ENCODE data around the gene C1orf56. TPM values are rescaled to one million over a fixed set of nuclear protein-coding genes. Genes with fewer than 3 reads are reported as not detected.

The C1orf56 gene
- total and polyA plus RNA-seq, 2 of the 13 experiments (the other 11 are each of a cell fraction or from before 2014, with no cell fraction given): 1.5 to 3.2 TPM

DNA sequence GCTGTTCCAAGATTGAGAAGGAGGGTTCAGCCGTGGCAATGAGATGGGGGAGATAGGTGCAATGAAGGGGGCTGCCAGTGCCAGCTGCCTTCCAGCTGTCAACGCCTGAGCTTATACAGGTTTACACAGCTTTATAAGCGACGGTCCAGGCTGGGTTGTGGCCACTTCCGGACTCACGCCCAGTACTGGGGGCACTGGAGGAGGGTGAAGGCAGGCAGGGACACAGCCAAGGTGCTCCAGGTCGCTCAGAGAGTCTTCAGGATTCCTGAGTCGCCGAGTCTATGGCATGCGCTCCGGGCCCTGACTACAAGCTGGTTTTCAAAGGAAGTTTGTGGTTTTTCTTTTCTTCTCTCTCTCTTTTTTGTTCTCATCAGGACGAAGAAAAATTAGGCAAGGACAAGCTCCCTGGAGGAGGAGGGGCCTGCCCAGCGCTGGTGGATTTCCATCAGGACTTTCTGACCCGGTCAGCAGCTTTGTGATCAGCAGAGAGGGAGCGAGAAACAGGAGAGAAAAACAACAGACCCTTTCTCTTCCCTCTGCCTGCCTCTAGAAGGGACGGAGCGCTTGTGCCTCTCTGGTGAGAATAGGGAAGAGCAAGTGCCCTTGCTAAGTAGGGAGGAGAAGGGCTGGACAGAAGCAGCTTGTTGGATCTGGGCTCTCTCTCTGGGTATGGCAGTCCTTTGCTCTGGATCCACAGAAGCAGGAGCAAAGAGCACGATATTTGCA, 41.1 kb upstream of the C1orf56 start, which contains the start of gene MINDY1 (continued):
- TF ChIP-seq XRCC5 (optimal IDR thresholded peaks at IDR 0.05; ENCODE audit: low read length): peak; percentile 80
- TF ChIP-seq KDM2A (CRISPR knock-in tag; IDR thresholded peaks at IDR 0.05; ENCODE audit: borderline replicate concordance, low read depth): peak; percentile 41; the same call in 1 of the 2 replicates
- TF ChIP-seq GLI4 (CRISPR knock-in tag; IDR thresholded peaks at IDR 0.05; ENCODE audit: borderline replicate concordance): 0 out of 2 replicates have a peak, but pooled peaks have one; percentile 49
- TF ChIP-seq ELF3 (CRISPR knock-in tag; IDR thresholded peaks at IDR 0.05): peak; percentile 57
- TF ChIP-seq, protein P1, sequence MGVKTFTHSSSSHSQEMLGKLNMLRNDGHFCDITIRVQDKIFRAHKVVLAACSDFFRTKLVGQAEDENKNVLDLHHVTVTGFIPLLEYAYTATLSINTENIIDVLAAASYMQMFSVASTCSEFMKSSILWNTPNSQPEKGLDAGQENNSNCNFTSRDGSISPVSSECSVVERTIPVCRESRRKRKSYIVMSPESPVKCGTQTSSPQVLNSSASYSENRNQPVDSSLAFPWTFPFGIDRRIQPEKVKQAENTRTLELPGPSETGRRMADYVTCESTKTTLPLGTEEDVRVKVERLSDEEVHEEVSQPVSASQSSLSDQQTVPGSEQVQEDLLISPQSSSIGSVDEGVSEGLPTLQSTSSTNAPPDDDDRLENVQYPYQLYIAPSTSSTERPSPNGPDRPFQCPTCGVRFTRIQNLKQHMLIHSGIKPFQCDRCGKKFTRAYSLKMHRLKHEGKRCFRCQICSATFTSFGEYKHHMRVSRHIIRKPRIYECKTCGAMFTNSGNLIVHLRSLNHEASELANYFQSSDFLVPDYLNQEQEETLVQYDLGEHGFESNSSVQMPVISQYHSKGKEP (CRISPR knock-in tag; IDR thresholded peaks at IDR 0.05): no peak
- no peak for TF ChIP-seq SOX13 (IDR thresholded peaks at IDR 0.05)
- TF ChIP-seq SOX13 (CRISPR knock-in tag; conservative IDR thresholded peaks at IDR 0.05 in 1 of 2, IDR thresholded peaks at IDR 0.05 in 1 of 2): peak in 1 of 2 experiments; percentile 64; a peak in 2 of 4 replicates
- 0 out of 2 replicates have a peak, but pooled peaks have one; percentile 24 for TF ChIP-seq ZNF891 (CRISPR knock-in tag; IDR thresholded peaks at IDR 0.05)
- TF ChIP-seq, protein P2, sequence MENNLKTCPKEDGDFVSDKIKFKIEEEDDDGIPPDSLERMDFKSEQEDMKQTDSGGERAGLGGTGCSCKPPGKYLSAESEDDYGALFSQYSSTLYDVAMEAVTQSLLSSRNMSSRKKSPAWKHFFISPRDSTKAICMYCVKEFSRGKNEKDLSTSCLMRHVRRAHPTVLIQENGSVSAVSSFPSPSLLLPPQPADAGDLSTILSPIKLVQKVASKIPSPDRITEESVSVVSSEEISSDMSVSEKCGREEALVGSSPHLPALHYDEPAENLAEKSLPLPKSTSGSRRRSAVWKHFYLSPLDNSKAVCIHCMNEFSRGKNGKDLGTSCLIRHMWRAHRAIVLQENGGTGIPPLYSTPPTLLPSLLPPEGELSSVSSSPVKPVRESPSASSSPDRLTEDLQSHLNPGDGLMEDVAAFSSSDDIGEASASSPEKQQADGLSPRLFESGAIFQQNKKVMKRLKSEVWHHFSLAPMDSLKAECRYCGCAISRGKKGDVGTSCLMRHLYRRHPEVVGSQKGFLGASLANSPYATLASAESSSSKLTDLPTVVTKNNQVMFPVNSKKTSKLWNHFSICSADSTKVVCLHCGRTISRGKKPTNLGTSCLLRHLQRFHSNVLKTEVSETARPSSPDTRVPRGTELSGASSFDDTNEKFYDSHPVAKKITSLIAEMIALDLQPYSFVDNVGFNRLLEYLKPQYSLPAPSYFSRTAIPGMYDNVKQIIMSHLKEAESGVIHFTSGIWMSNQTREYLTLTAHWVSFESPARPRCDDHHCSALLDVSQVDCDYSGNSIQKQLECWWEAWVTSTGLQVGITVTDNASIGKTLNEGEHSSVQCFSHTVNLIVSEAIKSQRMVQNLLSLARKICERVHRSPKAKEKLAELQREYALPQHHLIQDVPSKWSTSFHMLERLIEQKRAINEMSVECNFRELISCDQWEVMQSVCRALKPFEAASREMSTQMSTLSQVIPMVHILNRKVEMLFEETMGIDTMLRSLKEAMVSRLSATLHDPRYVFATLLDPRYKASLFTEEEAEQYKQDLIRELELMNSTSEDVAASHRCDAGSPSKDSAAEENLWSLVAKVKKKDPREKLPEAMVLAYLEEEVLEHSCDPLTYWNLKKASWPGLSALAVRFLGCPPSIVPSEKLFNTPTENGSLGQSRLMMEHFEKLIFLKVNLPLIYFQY (CRISPR knock-in tag; IDR thresholded peaks at IDR 0.05; ENCODE audit: borderline replicate concordance): 0 out of 2 replicates have a peak, but pooled peaks have one; percentile 56
- TF ChIP-seq, protein P3, sequence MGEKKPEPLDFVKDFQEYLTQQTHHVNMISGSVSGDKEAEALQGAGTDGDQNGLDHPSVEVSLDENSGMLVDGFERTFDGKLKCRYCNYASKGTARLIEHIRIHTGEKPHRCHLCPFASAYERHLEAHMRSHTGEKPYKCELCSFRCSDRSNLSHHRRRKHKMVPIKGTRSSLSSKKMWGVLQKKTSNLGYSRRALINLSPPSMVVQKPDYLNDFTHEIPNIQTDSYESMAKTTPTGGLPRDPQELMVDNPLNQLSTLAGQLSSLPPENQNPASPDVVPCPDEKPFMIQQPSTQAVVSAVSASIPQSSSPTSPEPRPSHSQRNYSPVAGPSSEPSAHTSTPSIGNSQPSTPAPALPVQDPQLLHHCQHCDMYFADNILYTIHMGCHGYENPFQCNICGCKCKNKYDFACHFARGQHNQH (CRISPR knock-in tag; IDR thresholded peaks at IDR 0.05): peak; percentile 42
- TF ChIP-seq RAD21 (CRISPR knock-in tag; IDR thresholded peaks at IDR 0.05): peak; percentile 78
- TF ChIP-seq RXRB (CRISPR knock-in tag; IDR thresholded peaks at IDR 0.05; ENCODE audit: borderline replicate concordance): peak; percentile 41; the same call in 1 of the 2 replicates
- TF ChIP-seq ZNF12 (CRISPR knock-in tag; IDR thresholded peaks at IDR 0.05): peak; percentile 49; the same call in 1 of the 2 replicates
- no peak for TF ChIP-seq ZNF724P (CRISPR knock-in tag; IDR thresholded peaks at IDR 0.05; ENCODE audit: borderline replicate concordance)
- TF ChIP-seq, protein P4, sequence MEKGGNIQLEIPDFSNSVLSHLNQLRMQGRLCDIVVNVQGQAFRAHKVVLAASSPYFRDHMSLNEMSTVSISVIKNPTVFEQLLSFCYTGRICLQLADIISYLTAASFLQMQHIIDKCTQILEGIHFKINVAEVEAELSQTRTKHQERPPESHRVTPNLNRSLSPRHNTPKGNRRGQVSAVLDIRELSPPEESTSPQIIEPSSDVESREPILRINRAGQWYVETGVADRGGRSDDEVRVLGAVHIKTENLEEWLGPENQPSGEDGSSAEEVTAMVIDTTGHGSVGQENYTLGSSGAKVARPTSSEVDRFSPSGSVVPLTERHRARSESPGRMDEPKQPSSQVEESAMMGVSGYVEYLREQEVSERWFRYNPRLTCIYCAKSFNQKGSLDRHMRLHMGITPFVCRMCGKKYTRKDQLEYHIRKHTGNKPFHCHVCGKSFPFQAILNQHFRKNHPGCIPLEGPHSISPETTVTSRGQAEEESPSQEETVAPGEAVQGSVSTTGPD (CRISPR knock-in tag; IDR thresholded peaks at IDR 0.05): 0 out of 2 replicates have a peak, but pooled peaks have one; percentile 55
- TF ChIP-seq ZNF335 (CRISPR knock-in tag; IDR thresholded peaks at IDR 0.05): no peak
- TF ChIP-seq ARNT2 (CRISPR knock-in tag; IDR thresholded peaks at IDR 0.05; ENCODE audit: low read depth): no peak
- TF ChIP-seq, protein P5, sequence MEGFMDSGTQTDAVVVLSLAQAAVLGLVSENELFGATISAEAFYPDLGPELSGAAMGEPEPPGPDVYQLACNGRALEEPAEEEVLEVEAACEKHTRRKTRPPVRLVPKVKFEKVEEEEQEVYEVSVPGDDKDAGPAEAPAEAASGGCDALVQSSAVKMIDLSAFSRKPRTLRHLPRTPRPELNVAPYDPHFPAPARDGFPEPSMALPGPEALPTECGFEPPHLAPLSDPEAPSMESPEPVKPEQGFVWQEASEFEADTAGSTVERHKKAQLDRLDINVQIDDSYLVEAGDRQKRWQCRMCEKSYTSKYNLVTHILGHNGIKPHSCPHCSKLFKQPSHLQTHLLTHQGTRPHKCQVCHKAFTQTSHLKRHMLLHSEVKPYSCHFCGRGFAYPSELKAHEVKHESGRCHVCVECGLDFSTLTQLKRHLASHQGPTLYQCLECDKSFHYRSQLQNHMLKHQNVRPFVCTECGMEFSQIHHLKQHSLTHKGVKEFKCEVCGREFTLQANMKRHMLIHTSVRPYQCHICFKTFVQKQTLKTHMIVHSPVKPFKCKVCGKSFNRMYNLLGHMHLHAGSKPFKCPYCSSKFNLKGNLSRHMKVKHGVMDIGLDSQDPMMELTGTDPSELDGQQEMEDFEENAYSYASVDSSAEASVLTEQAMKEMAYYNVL (CRISPR knock-in tag; IDR thresholded peaks at IDR 0.05; ENCODE audit: borderline replicate concordance): peak; percentile 97
